Keratinocyte (primary cell): ENCODE results near the gene C14orf93.

Source experiments
- EZH2 ChIP-seq: IDR thresholded peaks from one replicate; pipeline ENCODE4 v1.6.1; 2012; ENCODE audit warnings: inconsistent platforms, mild to moderate bottlenecking, low read length, moderate library complexity
- TF ChIP-seq, protein P1 (sequence below), 3 experiments: IDR thresholded peaks in 1 of 3; conservative IDR thresholded peaks in 1 of 3; optimal IDR thresholded peaks in 1 of 3; 2 replicates in 2 of 3; 3 replicates in 1 of 3; pipeline versions ENCODE3 to v1.5.1; 2011; ENCODE audit warnings: low read length in 3 of 3, mild to moderate bottlenecking in 3 of 3, moderate library complexity in 2 of 3, control low read depth in 1 of 3, inconsistent platforms in 1 of 3; ENCODE audit not compliant: insufficient read depth in 2 of 3; ENCODE audit errors: extremely low read depth in 1 of 3

DNA sequence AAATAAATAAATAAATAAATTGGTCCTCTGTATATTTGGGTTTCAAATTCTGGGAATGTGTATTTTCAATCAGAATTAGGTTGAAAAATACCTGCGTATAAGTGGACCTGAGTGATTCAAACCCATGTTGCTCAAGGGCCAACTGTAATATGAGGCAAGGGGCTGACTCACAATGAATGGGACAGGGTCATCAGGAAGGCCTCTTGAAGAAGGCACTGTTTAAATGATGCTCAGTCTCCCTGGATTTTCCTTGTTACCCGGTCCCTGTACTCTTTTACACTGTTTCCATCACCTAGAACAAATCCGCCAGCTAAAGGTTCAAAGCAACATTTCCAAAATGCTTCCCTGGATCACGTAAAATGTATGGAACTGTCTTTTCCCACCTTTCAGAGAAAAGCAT is 21.0 kb upstream of the C14orf93 start:
- TF ChIP-seq, protein P1, sequence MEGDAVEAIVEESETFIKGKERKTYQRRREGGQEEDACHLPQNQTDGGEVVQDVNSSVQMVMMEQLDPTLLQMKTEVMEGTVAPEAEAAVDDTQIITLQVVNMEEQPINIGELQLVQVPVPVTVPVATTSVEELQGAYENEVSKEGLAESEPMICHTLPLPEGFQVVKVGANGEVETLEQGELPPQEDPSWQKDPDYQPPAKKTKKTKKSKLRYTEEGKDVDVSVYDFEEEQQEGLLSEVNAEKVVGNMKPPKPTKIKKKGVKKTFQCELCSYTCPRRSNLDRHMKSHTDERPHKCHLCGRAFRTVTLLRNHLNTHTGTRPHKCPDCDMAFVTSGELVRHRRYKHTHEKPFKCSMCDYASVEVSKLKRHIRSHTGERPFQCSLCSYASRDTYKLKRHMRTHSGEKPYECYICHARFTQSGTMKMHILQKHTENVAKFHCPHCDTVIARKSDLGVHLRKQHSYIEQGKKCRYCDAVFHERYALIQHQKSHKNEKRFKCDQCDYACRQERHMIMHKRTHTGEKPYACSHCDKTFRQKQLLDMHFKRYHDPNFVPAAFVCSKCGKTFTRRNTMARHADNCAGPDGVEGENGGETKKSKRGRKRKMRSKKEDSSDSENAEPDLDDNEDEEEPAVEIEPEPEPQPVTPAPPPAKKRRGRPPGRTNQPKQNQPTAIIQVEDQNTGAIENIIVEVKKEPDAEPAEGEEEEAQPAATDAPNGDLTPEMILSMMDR (optimal IDR thresholded peaks at IDR 0.05 in 1 of 3, IDR thresholded peaks at IDR 0.05 in 1 of 3, conservative IDR thresholded peaks at IDR 0.05 in 1 of 3; ENCODE audit: extremely low read depth in 1 of 3, insufficient read depth in 2 of 3, low read length in 3 of 3), result no peak
- no peak for TF ChIP-seq EZH2
